HCT116 (cell line): Measurements from ENCODE around the gene SPG7. TPM values are rescaled to one million over a fixed set of nuclear protein-coding genes. Genes with fewer than 3 reads are reported as not detected.

ENCODE experiments used
- ATAC-seq: fragments of 200-7000 bp; cut with Tn5 transposase; 2 replicates; pipeline ENCODE4 v1.9.1; 2020; ENCODE audit warnings: mild to moderate bottlenecking, moderate library complexity
- BruUV-seq: library from RNA; stranded (reverse); fragments of 400-500 nt; replicated peaks from 2 replicates; lab custom pipeline; 2021; lab: Mats Ljungman, UMichigan
- CTCF ChIA-PET: fragments of 300-600 bp; sonication (Branson Sonifier 250); formaldehyde crosslinking; loops from one replicate; lab custom pipeline; 2021; ENCODE audit warnings: antibody characterized with exemption; lab: Charles Lee
- POLR2A ChIA-PET: fragments of 300-600, 350-600 bp; sonication (Branson Sonifier 250); formaldehyde crosslinking; loops from one replicate; lab custom pipeline; 2021; ENCODE audit warnings: antibody characterized with exemption; lab: Charles Lee
- RAD21 ChIA-PET, 2 experiments: fragments of 300-600 bp; sonication (Branson Sonifier 250); formaldehyde crosslinking; loops; one replicate each; lab custom pipeline; 2023; ENCODE audit warnings: low total read pairs in 2 of 2; ENCODE audit not compliant: uncharacterized antibody in 2 of 2, unreplicated experiment in 2 of 2, low non-redundant PET in 1 of 2; lab: Charles Lee
- DNase-seq: peaks from one replicate; pipeline ENCODE4 v3.0.0-alpha.2; 2010; ENCODE audit warnings: low read depth, low spot score
- H2AFZ ChIP-seq: fragments of 200-600 bp; shearing (Covaris generic), sonication (generic); 2 replicates; pipeline ENCODE4 v1.6.1; 2017; ENCODE audit warnings: low read depth, mixed run types, mixed read lengths, antibody characterized with exemption, low read length; ENCODE audit not compliant: poor library complexity, severe bottlenecking
- H3K27ac ChIP-seq: 2 replicates; pipeline ENCODE4 v1.5.1; 2012; ENCODE audit warnings: low read depth, low read length
- H3K27me3 ChIP-seq: fragments of 200-600 bp; sonication (generic); 2 replicates; pipeline ENCODE4 v1.6.1; 2016; ENCODE audit warnings: mixed run types, low read length, mixed read lengths; ENCODE audit not compliant: insufficient read depth
- H3K36me3 ChIP-seq, 2 experiments: fragments of 200-500 bp in 1 of 2; fragments of 200-600 bp in 1 of 2; sonication (Bioruptor generic) in 1 of 2; sonication (generic) in 1 of 2; 2 replicates each; pipeline versions ENCODE4 v1.5.1 to v1.6.1; 2014 to 2016; ENCODE audit warnings: low read length in 2 of 2, inconsistent platforms in 1 of 2, mixed read lengths in 1 of 2, mixed run types in 1 of 2; ENCODE audit not compliant: insufficient read depth in 2 of 2, control insufficient read depth in 1 of 2
- H3K4me1 ChIP-seq, 2 experiments: fragments of 200-600 bp in 1 of 2; sonication (generic) in 1 of 2; 2 replicates each; pipeline versions ENCODE4 v1.5.1 to v1.6.1; 2012 to 2017; ENCODE audit warnings: low read length in 2 of 2, inconsistent platforms in 1 of 2, mild to moderate bottlenecking in 1 of 2, mixed read lengths in 1 of 2, mixed run types in 1 of 2, moderate library complexity in 1 of 2; ENCODE audit not compliant: insufficient read depth in 2 of 2, control insufficient read depth in 1 of 2
- H3K4me2 ChIP-seq: fragments of 200-600 bp; sonication (generic); 2 replicates; pipeline ENCODE4 v1.6.1; 2017; ENCODE audit warnings: mixed run types, low read length, mixed read lengths
- H3K4me3 ChIP-seq, 2 experiments: fragments of 200-600 bp in 1 of 2; sonication (generic) in 1 of 2; replicated peaks in 1 of 2; 2 replicates each; pipeline ENCODE4 v1.5.1; 2011 to 2016; ENCODE audit warnings: low read length in 2 of 2, control low read depth in 1 of 2, low read depth in 1 of 2, mild to moderate bottlenecking in 1 of 2, mixed read lengths in 1 of 2, mixed run types in 1 of 2
- H3K79me2 ChIP-seq: fragments of 200-600 bp; sonication (generic); 2 replicates; pipeline ENCODE4 v1.6.1; 2017; ENCODE audit warnings: mild to moderate bottlenecking, mixed run types, low read length, moderate library complexity, mixed read lengths; ENCODE audit not compliant: insufficient read depth
- H3K9ac ChIP-seq: fragments of 200-600 bp; sonication (generic); 2 replicates; pipeline ENCODE4 v1.6.1; 2016; ENCODE audit warnings: low read length, mixed read lengths
- H3K9me2 ChIP-seq: fragments of 200-600 bp; sonication (generic), shearing (Covaris generic); 2 replicates; pipeline ENCODE4 v1.6.1; 2017; ENCODE audit warnings: mixed run types, mild to moderate bottlenecking, moderate library complexity; ENCODE audit not compliant: insufficient read depth
- H3K9me3 ChIP-seq, 2 experiments: fragments of 200-500 bp in 1 of 2; fragments of 200-600 bp in 1 of 2; sonication (Bioruptor generic) in 1 of 2; sonication (generic) in 1 of 2; 2 replicates each; pipeline ENCODE4 v1.6.1; 2014 to 2017; ENCODE audit warnings: low read length in 2 of 2, mixed read lengths in 2 of 2, inconsistent platforms in 1 of 2, low read depth in 1 of 2, mild to moderate bottlenecking in 1 of 2, mixed run types in 1 of 2, moderate library complexity in 1 of 2; ENCODE audit not compliant: control insufficient read depth in 1 of 2, insufficient read depth in 1 of 2
- H4K20me1 ChIP-seq: fragments of 200-600 bp; sonication (generic), shearing (Covaris generic); 2 replicates; pipeline ENCODE4 v1.6.1; 2017; ENCODE audit warnings: mixed run types, mild to moderate bottlenecking, moderate library complexity; ENCODE audit not compliant: insufficient read depth
- EGR1 ChIP-seq: IDR thresholded peaks from 2 replicates; pipeline ENCODE4 v1.6.1; 2012; ENCODE audit warnings: low read depth
- ELF1 ChIP-seq: IDR thresholded peaks from 2 replicates; pipeline ENCODE4 v1.6.1; 2012; ENCODE audit warnings: low read depth, borderline replicate concordance
- EZH2phosphoT487 ChIP-seq: fragments of 200-600 bp; IDR thresholded peaks from 2 replicates; pipeline ENCODE4 v1.6.1; 2018; ENCODE audit warnings: antibody characterized with exemption, borderline replicate concordance
- FOSL1 ChIP-seq: IDR thresholded peaks from 2 replicates; pipeline ENCODE4 v1.6.1; 2012; ENCODE audit warnings: low read depth
- JUND ChIP-seq: IDR thresholded peaks from 2 replicates; pipeline ENCODE4 v1.6.1; 2012
- POLR2AphosphoS5 ChIP-seq: IDR thresholded peaks from 2 replicates; pipeline ENCODE4 v1.6.1; 2011; ENCODE audit warnings: mild to moderate bottlenecking, low read depth, low read length, moderate library complexity
- RAD21 ChIP-seq: IDR thresholded peaks from 2 replicates; pipeline ENCODE4 v1.6.1; 2012; ENCODE audit warnings: low read depth, mild to moderate bottlenecking
- REST ChIP-seq: IDR thresholded peaks from 2 replicates; pipeline ENCODE4 v1.6.1; 2012; ENCODE audit warnings: low read depth
- SIN3A ChIP-seq: IDR thresholded peaks from 2 replicates; pipeline ENCODE4 v1.6.1; 2012; ENCODE audit warnings: low read depth
- TCF7L2 ChIP-seq: IDR thresholded peaks from 2 replicates; pipeline ENCODE4 v1.7.0; 2011; ENCODE audit warnings: borderline replicate concordance, inconsistent platforms; ENCODE audit not compliant: insufficient read depth, insufficient read length; ENCODE audit errors: extremely low read depth
- YY1 ChIP-seq: IDR thresholded peaks from 2 replicates; pipeline ENCODE4 v1.6.1; 2011; ENCODE audit warnings: low read length, low read depth, moderate library complexity, mild to moderate bottlenecking; ENCODE audit not compliant: insufficient replicate concordance; ENCODE audit errors: extremely low read depth
- intact Hi-C: fragments of 100-400 bp; cut with micrococcal nuclease; formaldehyde crosslinking; loops from 2 replicates; pipeline ENCODE4 v1.10.0; 2022
- total RNA-seq: library from RNA; stranded (reverse); gene quantifications from one replicate; pipeline ENCODE4 v1.2.1, GENCODE V29; 2021; ENCODE audit not compliant: unreplicated experiment
- TF ChIP-seq, protein P1 (sequence below), 3 experiments: fragments of 200-600 bp in 1 of 3; sonication (generic) in 1 of 3; IDR thresholded peaks in 2 of 3; conservative IDR thresholded peaks in 1 of 3; 2 replicates each; pipeline ENCODE4 v1.5.1; 2012 to 2017; ENCODE audit warnings: low read depth in 2 of 3, low read length in 2 of 3, antibody characterized with exemption in 1 of 3, borderline replicate concordance in 1 of 3, control low read depth in 1 of 3, mild to moderate bottlenecking in 1 of 3, mixed read lengths in 1 of 3, mixed run types in 1 of 3, moderate library complexity in 1 of 3; ENCODE audit not compliant: insufficient read depth in 1 of 3

SPG7 gene
- total RNA-seq, 1 experiment from 2014 or later = 116 TPM

DNA sequence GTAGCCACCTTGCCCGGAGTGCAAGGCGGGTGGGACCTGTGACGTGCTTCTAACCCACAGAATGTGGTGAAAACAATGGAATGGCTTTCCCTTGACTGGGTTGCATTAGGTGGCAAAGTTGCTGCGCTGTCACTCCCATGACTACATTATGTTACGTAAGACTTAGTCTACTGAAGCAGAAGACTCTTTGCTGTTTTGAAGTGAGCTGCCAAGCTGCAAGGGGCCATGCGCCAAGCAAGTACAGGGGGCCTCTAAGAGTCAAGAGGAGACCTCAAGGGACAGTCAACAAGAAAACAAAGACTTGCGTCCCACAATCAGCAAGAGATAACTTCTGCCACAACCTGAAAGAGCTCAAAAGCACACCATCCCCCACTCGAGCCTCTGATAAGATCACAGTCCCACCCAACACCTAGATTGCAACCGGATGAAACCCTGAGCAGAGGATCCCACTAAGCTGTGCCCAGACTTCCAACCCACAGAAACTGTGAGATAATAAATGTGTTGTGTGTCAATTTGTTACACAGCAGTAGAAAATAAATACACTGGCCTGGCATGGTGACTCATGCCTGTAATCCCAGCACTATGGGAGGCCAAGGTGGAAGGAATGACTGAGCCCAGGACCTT lies 34.3 kb upstream of the SPG7 start:
- peak overlapping the region; percentile 11 for H3K4me2 ChIP-seq

GRCh38 chr16:89475144-89475543 lies 33.1 kb upstream of the SPG7 start:
- BruUV-seq = TSS peak; percentile 4
- ATAC-seq (no peak), DNase-seq (no peak)
- POLR2A ChIA-PET = no interaction called here
- H3K4me2 ChIP-seq = peak overlapping the region; percentile 11; the same call in 1 of the 2 replicates
- 0 out of 2 replicates have a peak overlapping the region, but pooled peaks have one; percentile 3 for H3K9ac ChIP-seq
- no peak overlapping the region for H2AFZ ChIP-seq
- H3K27me3 ChIP-seq = no peaks in the 10 kb centered on the region
- TF ChIP-seq JUND = no peak
- no peak for TF ChIP-seq EGR1
- TF ChIP-seq POLR2AphosphoS5 = no peak
- TF ChIP-seq TCF7L2 = no peak
- TF ChIP-seq, protein P1, sequence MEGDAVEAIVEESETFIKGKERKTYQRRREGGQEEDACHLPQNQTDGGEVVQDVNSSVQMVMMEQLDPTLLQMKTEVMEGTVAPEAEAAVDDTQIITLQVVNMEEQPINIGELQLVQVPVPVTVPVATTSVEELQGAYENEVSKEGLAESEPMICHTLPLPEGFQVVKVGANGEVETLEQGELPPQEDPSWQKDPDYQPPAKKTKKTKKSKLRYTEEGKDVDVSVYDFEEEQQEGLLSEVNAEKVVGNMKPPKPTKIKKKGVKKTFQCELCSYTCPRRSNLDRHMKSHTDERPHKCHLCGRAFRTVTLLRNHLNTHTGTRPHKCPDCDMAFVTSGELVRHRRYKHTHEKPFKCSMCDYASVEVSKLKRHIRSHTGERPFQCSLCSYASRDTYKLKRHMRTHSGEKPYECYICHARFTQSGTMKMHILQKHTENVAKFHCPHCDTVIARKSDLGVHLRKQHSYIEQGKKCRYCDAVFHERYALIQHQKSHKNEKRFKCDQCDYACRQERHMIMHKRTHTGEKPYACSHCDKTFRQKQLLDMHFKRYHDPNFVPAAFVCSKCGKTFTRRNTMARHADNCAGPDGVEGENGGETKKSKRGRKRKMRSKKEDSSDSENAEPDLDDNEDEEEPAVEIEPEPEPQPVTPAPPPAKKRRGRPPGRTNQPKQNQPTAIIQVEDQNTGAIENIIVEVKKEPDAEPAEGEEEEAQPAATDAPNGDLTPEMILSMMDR (IDR thresholded peaks at IDR 0.05 in 2 of 3, conservative IDR thresholded peaks at IDR 0.05 in 1 of 3; ENCODE audit: borderline replicate concordance in 1 of 3, insufficient read depth in 1 of 3, low read depth in 2 of 3, low read length in 2 of 3) = no peak
- no peak for TF ChIP-seq REST
- TF ChIP-seq ELF1 = no peak
- TF ChIP-seq RAD21 = no peak
- no peak for TF ChIP-seq SIN3A
- no peak for TF ChIP-seq EZH2phosphoT487
- peaks cover 77% of the 10 kb centered on the region; the same call in 1 of the 2 replicates for H4K20me1 ChIP-seq
- H3K4me3 ChIP-seq = no peak overlapping the region
- CTCF ChIA-PET = no interaction called here
- no peaks in the 10 kb centered on the region for H3K9me3 ChIP-seq
- RAD21 ChIA-PET = no interaction called here
- H3K36me3 ChIP-seq = no peaks in the 10 kb centered on the region
- no peaks in the 10 kb centered on the region for H3K9me2 ChIP-seq
- peaks cover 100% of the 10 kb centered on the region for H3K79me2 ChIP-seq
- H3K4me1 ChIP-seq = peaks cover 61 to 82% of the 10 kb centered on the region in 2 experiments
- intact Hi-C loops = no loop called here
- no peak overlapping the region for H3K27ac ChIP-seq

More for the DNA sequence above, 34.3 kb upstream of the SPG7 start:
- no peak overlapping the region for H3K27ac ChIP-seq
- H3K36me3 ChIP-seq = no peaks in the 10 kb centered on the region
- H3K4me3 ChIP-seq = no peak overlapping the region
- no peaks in the 10 kb centered on the region for H3K9me3 ChIP-seq
- H3K79me2 ChIP-seq = peaks cover 100% of the 10 kb centered on the region
- intact Hi-C loops = no loop called here
- no peak overlapping the region for H3K9ac ChIP-seq
- ChIA-PET RAD21 (interaction anchor here in 1 of 2 experiments (1.0 kb wide), 1 partner anchor 227 kb away, joined by 3 read pairs; no protein-coding TSS in a partner anchor), POLR2A (interaction anchor here (0.7 kb wide), 1 partner anchor 96 kb away, joined by 3 read pairs; no protein-coding TSS in a partner anchor), CTCF (interaction anchor here (0.8 kb wide), 1 partner anchor 139 kb away, joined by 3 read pairs; no protein-coding TSS in a partner anchor)
- peaks cover 59 to 80% of the 10 kb centered on the region in 2 experiments for H3K4me1 ChIP-seq
- H3K9me2 ChIP-seq = no peaks in the 10 kb centered on the region
- TF ChIP-seq JUND = 0 out of 2 replicates have a peak, but pooled peaks have one; percentile 29
- no peak for TF ChIP-seq YY1
- peak; percentile 56; the same call in 1 of the 2 replicates for TF ChIP-seq FOSL1
- DNase-seq = no peak
- ATAC-seq = peak; percentile 43
- H4K20me1 ChIP-seq = peaks cover 77% of the 10 kb centered on the region; the same call in 1 of the 2 replicates
- H2AFZ ChIP-seq = no peak overlapping the region
- no TSS peak for BruUV-seq
- no peaks in the 10 kb centered on the region for H3K27me3 ChIP-seq
